Heart left ventricle (tissue), 13 donors: Measurements from ENCODE around the gene IFFO2.
A peak's percentile ranks its signal among the peaks of the same experiment; 100 is the strongest.

Experiments used
- POLR2A ChIP-seq, 2 donors: fragments of 450-650 bp; IDR thresholded peaks; one replicate each; pipeline ENCODE4 v1.6.1; 2017; ENCODE audit warnings: antibody characterized with exemption in 2 of 2, mild to moderate bottlenecking in 2 of 2, moderate library complexity in 2 of 2
- TF ChIP-seq, protein P1 (sequence below), 12 donors: fragments of 200-600 bp; sonication (generic) in 4 of 12; IDR thresholded peaks; one replicate each; pipeline versions ENCODE4 v1.5.0 to v1.8.0; 2018 to 2022; ENCODE audit warnings: antibody characterized with exemption in 12 of 12, mild to moderate bottlenecking in 5 of 12
- donor health status: ischemic (EF 13 %, LVEDD 7.1; RV severe dilation, severe dysfunction).
- donor health status: DM: no; HTN: yes; CAD: no.
- donor health status: DM: no; HTN: no; CAD: no.
- donor health status: ischemic (EF 25% LVEDD 6.9; RV normal size, moderate dysfunction).
- donor health status: ischemic (EF 25% LVEDD 5.7; RV mildly dilated, moderate dysfunction).
- donor health status: ischemic (EF 35%, LVEDD 5.7; RV mildly dilated, moderate dysfunction).
- donor health status: nonischemic (EF 11% LVEDD 7.7; RV severe dilation, severe dysfunction).
- donor health status: DM: yes; HTN: yes; CAD: no.
- donor health status: PGD.
- donor health status: ischemic (EF 29% LVEDD 5.4; RV normal size, mild dysfunction).
- donor health status: nonischemic (EF 23%, LVEDD 6.1; RV moderate dilation, normal function).

- no peak for TF ChIP-seq POLR2A (IDR thresholded peaks at IDR 0.05)
- TF ChIP-seq, protein P1, sequence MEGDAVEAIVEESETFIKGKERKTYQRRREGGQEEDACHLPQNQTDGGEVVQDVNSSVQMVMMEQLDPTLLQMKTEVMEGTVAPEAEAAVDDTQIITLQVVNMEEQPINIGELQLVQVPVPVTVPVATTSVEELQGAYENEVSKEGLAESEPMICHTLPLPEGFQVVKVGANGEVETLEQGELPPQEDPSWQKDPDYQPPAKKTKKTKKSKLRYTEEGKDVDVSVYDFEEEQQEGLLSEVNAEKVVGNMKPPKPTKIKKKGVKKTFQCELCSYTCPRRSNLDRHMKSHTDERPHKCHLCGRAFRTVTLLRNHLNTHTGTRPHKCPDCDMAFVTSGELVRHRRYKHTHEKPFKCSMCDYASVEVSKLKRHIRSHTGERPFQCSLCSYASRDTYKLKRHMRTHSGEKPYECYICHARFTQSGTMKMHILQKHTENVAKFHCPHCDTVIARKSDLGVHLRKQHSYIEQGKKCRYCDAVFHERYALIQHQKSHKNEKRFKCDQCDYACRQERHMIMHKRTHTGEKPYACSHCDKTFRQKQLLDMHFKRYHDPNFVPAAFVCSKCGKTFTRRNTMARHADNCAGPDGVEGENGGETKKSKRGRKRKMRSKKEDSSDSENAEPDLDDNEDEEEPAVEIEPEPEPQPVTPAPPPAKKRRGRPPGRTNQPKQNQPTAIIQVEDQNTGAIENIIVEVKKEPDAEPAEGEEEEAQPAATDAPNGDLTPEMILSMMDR (IDR thresholded peaks at IDR 0.05), result peak; percentile 72 to 90 (median 84)
These were observed 81.2 kb downstream of the IFFO2 start for GRCh38 chr1:18875107-18875795.
